HG02973 (cell line): ENCODE data around the gene CHPF.

ENCODE experiments used
- ATAC-seq: cut with Tn5 transposase; IDR thresholded peaks from one replicate; pipeline ENCODE4 v1.9.1; 2021; ENCODE audit warnings: moderate library complexity; ENCODE audit not compliant: unreplicated experiment

CHPF gene

GRCh38 chr2:219553168-219553417, 9.5 kb upstream of the CHPF start:
- ATAC-seq, result no peak

GRCh38 chr2:219552382-219553167, 9.0 kb upstream of the CHPF start:
- ATAC-seq, result peak; percentile 88

GRCh38 chr2:219551441-219552381, 8.1 kb upstream of the CHPF start:
- peak; percentile 13 for ATAC-seq

GRCh38 chr2:219549619-219550018, 6.0 kb upstream of the CHPF start:
- no peak for ATAC-seq

- ATAC-seq, result no peak
Observed at GRCh38 chr2:219548990-219549389, 5.4 kb upstream of the CHPF start.

GRCh38 chr2:219547621-219548020, 4.0 kb upstream of the CHPF start:
- no peak for ATAC-seq

GRCh38 chr2:219545943-219546352, 2.3 kb upstream of the CHPF start:
- no peak for ATAC-seq

GRCh38 chr2:219545295-219545942, 1.8 kb upstream of the CHPF start:
- no peak for ATAC-seq

GRCh38 chr2:219544567-219544966, 958 bp upstream of the CHPF start:
- ATAC-seq, result no peak

GRCh38 chr2:219542931-219543595, 546 bp downstream of the CHPF start:
- peak; percentile 28 for ATAC-seq

- peak; percentile 36 for ATAC-seq
Observed at GRCh38 chr2:219541611-219542180, 1.9 kb downstream of the CHPF start.

GRCh38 chr2:219540784-219541504, 2.7 kb downstream of the CHPF start:
- no peak for ATAC-seq

GRCh38 chr2:219539926-219540678, 3.5 kb downstream of the CHPF start:
- ATAC-seq, result no peak

GRCh38 chr2:219538956-219539788, 4.4 kb downstream of the CHPF start:
- ATAC-seq, result no peak

GRCh38 chr2:219538504-219538951, 5.1 kb downstream of the CHPF start:
- ATAC-seq, result no peak

- no peak for ATAC-seq
Observed at GRCh38 chr2:219537657-219538488, 5.7 kb downstream of the CHPF start.

- ATAC-seq, result no peak
Observed at GRCh38 chr2:219536967-219537366, 6.6 kb downstream of the CHPF start.

GRCh38 chr2:219536425-219536824, 7.2 kb downstream of the CHPF start:
- ATAC-seq, result no peak
